Progenitor cell of endocrine pancreas (in vitro differentiated cells): ENCODE data around the gene SERAC1. TPM values are rescaled to one million over a fixed set of nuclear protein-coding genes. Genes with fewer than 3 reads are reported as not detected.

Source experiments
- DNase-seq: peaks from one replicate; pipeline ENCODE4 v3.0.0; 2021; ENCODE audit warnings: low spot score; ENCODE audit not compliant: unreplicated experiment
- H3K27ac Mint-ChIP-seq: 2 replicates; pipeline ENCODE4 v1.8.0; 2021; ENCODE audit warnings: mild to moderate bottlenecking, moderate library complexity, mixed read lengths
- H3K27me3 Mint-ChIP-seq: 2 replicates; pipeline ENCODE4 v1.8.0; 2021; ENCODE audit warnings: mixed read lengths
- H3K36me3 Mint-ChIP-seq: 2 replicates; pipeline ENCODE4 v1.8.0; 2022; ENCODE audit warnings: mixed read lengths; ENCODE audit not compliant: insufficient read depth
- H3K4me1 Mint-ChIP-seq: 2 replicates; pipeline ENCODE4 v1.8.0; 2021; ENCODE audit warnings: low read depth, mixed read lengths
- H3K4me3 Mint-ChIP-seq: 2 replicates; pipeline ENCODE4 v1.8.0; 2021; ENCODE audit warnings: low read depth, mild to moderate bottlenecking, moderate library complexity, mixed read lengths
- H3K9me3 Mint-ChIP-seq: 2 replicates; pipeline ENCODE4 v1.8.0; 2021; ENCODE audit warnings: low read depth, mixed read lengths
- CTCF ChIP-seq: fragments of 200-600 bp; sonication (generic); IDR thresholded peaks from one replicate; pipeline ENCODE4 v1.5.0; 2021; ENCODE audit warnings: antibody characterized with exemption, mild to moderate bottlenecking; ENCODE audit not compliant: unreplicated experiment
- total RNA-seq: library from RNA; stranded (reverse); gene quantifications from 2 replicates; pipeline ENCODE4 v1.2.1, GENCODE V29; 2021

Gene SERAC1
- total RNA-seq, 1 donor from 2014 or later = 20.0 TPM

GRCh38 chr6:158165919-158166416 is 2.1 kb downstream of the SERAC1 start:
- TF ChIP-seq CTCF = no peak
- Mint-ChIP-seq H3K9me3 (no peaks in the 10 kb centered on the region), H3K4me1 (peaks cover 14% of the 10 kb centered on the region), H3K27me3 (no peaks in the 10 kb centered on the region), H3K4me3 (peak overlapping the region; percentile 4), H3K27ac (no peak overlapping the region), H3K36me3 (peaks cover 7% of the 10 kb centered on the region)
- DNase-seq = no peak

GRCh38 chr6:158164579-158165170 is 3.4 kb downstream of the SERAC1 start:
- no peaks in the 10 kb centered on the region for H3K9me3 Mint-ChIP-seq
- no peak for TF ChIP-seq CTCF
- no peak overlapping the region for H3K4me3 Mint-ChIP-seq
- no peak overlapping the region for H3K27ac Mint-ChIP-seq
- peaks cover 8% of the 10 kb centered on the region for H3K36me3 Mint-ChIP-seq
- no peak for DNase-seq
- H3K27me3 Mint-ChIP-seq = no peaks in the 10 kb centered on the region
- H3K4me1 Mint-ChIP-seq = peaks cover 14% of the 10 kb centered on the region

- no peak for TF ChIP-seq CTCF
- DNase-seq = no peak
- peaks cover 12% of the 10 kb centered on the region for H3K4me1 Mint-ChIP-seq
- no peak overlapping the region for H3K27ac Mint-ChIP-seq
- peaks cover 16% of the 10 kb centered on the region for H3K36me3 Mint-ChIP-seq
- no peaks in the 10 kb centered on the region for H3K9me3 Mint-ChIP-seq
- H3K4me3 Mint-ChIP-seq = no peak overlapping the region
- no peaks in the 10 kb centered on the region for H3K27me3 Mint-ChIP-seq
These were observed 6.4 kb downstream of the SERAC1 start for GRCh38 chr6:158161566-158162254.

GRCh38 chr6:158160932-158161539 is 7.0 kb downstream of the SERAC1 start:
- H3K4me3 Mint-ChIP-seq = no peak overlapping the region
- H3K27ac Mint-ChIP-seq = no peak overlapping the region
- no peaks in the 10 kb centered on the region for H3K27me3 Mint-ChIP-seq
- H3K4me1 Mint-ChIP-seq = peaks cover 9% of the 10 kb centered on the region
- H3K36me3 Mint-ChIP-seq = peaks cover 19% of the 10 kb centered on the region
- no peak for DNase-seq
- H3K9me3 Mint-ChIP-seq = no peaks in the 10 kb centered on the region
- no peak for TF ChIP-seq CTCF

- TF ChIP-seq CTCF = no peak
- H3K4me1 Mint-ChIP-seq = peaks cover 2% of the 10 kb centered on the region
- no peak for DNase-seq
- no peaks in the 10 kb centered on the region for H3K9me3 Mint-ChIP-seq
- H3K4me3 Mint-ChIP-seq = no peak overlapping the region
- H3K27me3 Mint-ChIP-seq = no peaks in the 10 kb centered on the region
- no peak overlapping the region for H3K27ac Mint-ChIP-seq
- H3K36me3 Mint-ChIP-seq = peaks cover 18% of the 10 kb centered on the region
These were observed 9.3 kb downstream of the SERAC1 start for GRCh38 chr6:158158748-158159147.
